Esophagus muscularis mucosa (tissue), 4 donors: ENCODE measurements around the gene EFCAB11. TPM values are rescaled to one million over a fixed set of nuclear protein-coding genes. Genes with fewer than 3 reads are reported as not detected.

Experiments used
- DNase-seq: peaks from one replicate; pipeline ENCODE4 v3.0.0-alpha.2; 2017; ENCODE audit errors: extremely low spot score
- H3K27ac ChIP-seq, 4 donors: fragments of 200-600 bp; sonication (generic); replicated peaks in 1 of 4; 1 replicate in 3 of 4; 2 replicates in 1 of 4; pipeline ENCODE4 v1.5.1; 2016 to 2019; ENCODE audit warnings: mild to moderate bottlenecking in 1 of 4
- H3K27me3 ChIP-seq, 4 donors: fragments of 200-600 bp; sonication (generic); one replicate each; pipeline versions ENCODE4 v1.5.1 to v1.6.0; 2016 to 2019
- H3K36me3 ChIP-seq, 4 donors: fragments of 200-600 bp; sonication (generic); one replicate each; pipeline ENCODE4 v1.5.1; 2016 to 2019
- H3K4me1 ChIP-seq, 4 donors: fragments of 200-600 bp; sonication (generic); one replicate each; pipeline ENCODE4 v1.5.1; 2016 to 2019
- H3K4me3 ChIP-seq, 4 donors: fragments of 200-600 bp; sonication (generic); 1 replicate in 2 of 4; 2 replicates in 2 of 4; pipeline ENCODE4 v1.5.1; 2016 to 2019; ENCODE audit warnings: mild to moderate bottlenecking in 4 of 4, moderate library complexity in 1 of 4
- H3K9me3 ChIP-seq, 4 donors: fragments of 200-600 bp; sonication (generic); 1 replicate in 3 of 4; 2 replicates in 1 of 4; pipeline ENCODE4 v1.5.1; 2016 to 2019
- EP300 ChIP-seq: sonication (generic); formaldehyde crosslinking; IDR thresholded peaks from one replicate; pipeline ENCODE4 v1.6.1; 2017; ENCODE audit warnings: antibody characterized with exemption
- POLR2A ChIP-seq: fragments of 450-650 bp; IDR thresholded peaks from one replicate; pipeline ENCODE4 v1.6.1; 2017; ENCODE audit warnings: antibody characterized with exemption, moderate library complexity, mild to moderate bottlenecking, low read depth
- POLR2AphosphoS5 ChIP-seq, 2 donors: sonication (generic); formaldehyde crosslinking; IDR thresholded peaks; one replicate each; pipeline ENCODE4 v1.6.1; 2017; ENCODE audit warnings: antibody characterized with exemption in 2 of 2
- WGBS: methylation state at CpG from one replicate; pipeline ENCODE4 v1.1.5; 2018; 5-methylcytosine and 5-hydroxymethylcytosine counted together
- intact Hi-C: fragments of 100-400 bp; cut with DNase I; formaldehyde crosslinking; loops from one replicate; pipeline ENCODE4 v1.15.1; 2023
- total RNA-seq, 4 donors: library from RNA; depleted of rRNA; stranded (reverse); fragments of >200 nt; gene quantifications; one replicate each; pipeline versions ENCODE4 v1.1.0 to v1.2.1, GENCODE V29; 2016
- TF ChIP-seq, protein P1 (sequence below), 3 experiments: fragments of 200-600 bp in 2 of 3; fragments of 450-650 bp in 1 of 3; sonication (generic) in 2 of 3; IDR thresholded peaks; one replicate each; pipeline ENCODE4 v1.5.1; 2017 to 2019; ENCODE audit warnings: antibody characterized with exemption in 3 of 3, mild to moderate bottlenecking in 2 of 3, moderate library complexity in 1 of 3

Gene EFCAB11
- total RNA-seq, 4 donors from 2014 or later: 3.1 to 15.0 (median 6.1) TPM

DNA sequence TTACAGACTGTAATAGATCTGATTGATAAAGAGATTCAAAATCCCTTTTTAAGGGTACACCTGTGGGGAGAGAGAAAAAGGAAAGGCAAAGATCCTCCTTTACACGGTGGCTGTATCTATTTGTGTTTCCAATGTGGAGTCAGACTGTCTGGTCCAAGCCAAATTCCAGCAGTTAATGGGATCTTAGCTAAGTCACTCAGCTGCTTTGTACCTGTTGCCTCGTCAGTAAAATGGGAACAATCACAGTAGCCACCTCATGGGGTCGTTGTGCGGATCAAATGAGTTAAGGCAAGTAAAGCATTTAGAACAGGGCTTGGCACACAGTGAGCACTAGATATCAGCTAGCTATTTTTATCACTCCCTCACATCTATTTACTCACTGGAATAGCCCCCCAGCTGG is 46.9 kb downstream of the EFCAB11 start:
- Histone ChIP-seq H3K27me3 (no peaks in the 10 kb centered on the region), H3K9me3 (no peaks in the 10 kb centered on the region), H3K4me3 (no peak overlapping the region), H3K36me3 (no peaks in the 10 kb centered on the region), H3K27ac (no peak overlapping the region), H3K4me1 (peaks cover 6 to 33% (median 30%) of the 10 kb centered on the region in 4 donors)
- intact Hi-C loops: no loop called here
- TF ChIP-seq EP300: no peak
- no peak for TF ChIP-seq POLR2A
- TF ChIP-seq, protein P1, sequence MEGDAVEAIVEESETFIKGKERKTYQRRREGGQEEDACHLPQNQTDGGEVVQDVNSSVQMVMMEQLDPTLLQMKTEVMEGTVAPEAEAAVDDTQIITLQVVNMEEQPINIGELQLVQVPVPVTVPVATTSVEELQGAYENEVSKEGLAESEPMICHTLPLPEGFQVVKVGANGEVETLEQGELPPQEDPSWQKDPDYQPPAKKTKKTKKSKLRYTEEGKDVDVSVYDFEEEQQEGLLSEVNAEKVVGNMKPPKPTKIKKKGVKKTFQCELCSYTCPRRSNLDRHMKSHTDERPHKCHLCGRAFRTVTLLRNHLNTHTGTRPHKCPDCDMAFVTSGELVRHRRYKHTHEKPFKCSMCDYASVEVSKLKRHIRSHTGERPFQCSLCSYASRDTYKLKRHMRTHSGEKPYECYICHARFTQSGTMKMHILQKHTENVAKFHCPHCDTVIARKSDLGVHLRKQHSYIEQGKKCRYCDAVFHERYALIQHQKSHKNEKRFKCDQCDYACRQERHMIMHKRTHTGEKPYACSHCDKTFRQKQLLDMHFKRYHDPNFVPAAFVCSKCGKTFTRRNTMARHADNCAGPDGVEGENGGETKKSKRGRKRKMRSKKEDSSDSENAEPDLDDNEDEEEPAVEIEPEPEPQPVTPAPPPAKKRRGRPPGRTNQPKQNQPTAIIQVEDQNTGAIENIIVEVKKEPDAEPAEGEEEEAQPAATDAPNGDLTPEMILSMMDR (IDR thresholded peaks at IDR 0.05): no peak
- no peak for TF ChIP-seq POLR2AphosphoS5 (IDR thresholded peaks at IDR 0.05)
- no peak for DNase-seq
- 84% methylated on average over 4 of the region's 4 CpGs for WGBS

DNA sequence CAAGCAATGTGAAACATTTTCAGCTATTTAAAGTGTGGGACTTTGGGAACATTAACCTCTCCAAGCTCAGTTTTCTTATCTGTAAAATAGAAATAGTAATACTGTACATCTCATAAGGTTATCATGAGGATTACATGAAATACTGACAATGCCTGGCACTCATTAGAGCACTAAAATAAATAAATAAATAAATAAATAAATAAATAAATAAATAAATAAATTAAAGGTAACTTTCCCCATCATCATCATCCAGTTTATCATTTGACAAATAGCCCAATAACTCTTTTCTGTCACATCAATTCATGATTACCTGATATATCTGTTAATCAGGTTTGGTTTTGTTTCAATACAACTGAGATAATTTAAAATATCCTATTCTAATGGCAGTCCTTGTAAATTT is 48.5 kb downstream of the EFCAB11 start:
- intact Hi-C loops: no loop called here
- TF ChIP-seq POLR2AphosphoS5 (IDR thresholded peaks at IDR 0.05) (no peak), POLR2A (no peak), EP300 (no peak)
- TF ChIP-seq, protein P1 (IDR thresholded peaks at IDR 0.05): no peak
- Histone ChIP-seq H3K27ac (no peak overlapping the region), H3K27me3 (no peaks in the 10 kb centered on the region), H3K36me3 (no peaks in the 10 kb centered on the region), H3K4me1 (peaks cover 6 to 16% (median 13%) of the 10 kb centered on the region in 4 donors), H3K9me3 (no peaks in the 10 kb centered on the region), H3K4me3 (no peak overlapping the region)
- no peak for DNase-seq

DNA sequence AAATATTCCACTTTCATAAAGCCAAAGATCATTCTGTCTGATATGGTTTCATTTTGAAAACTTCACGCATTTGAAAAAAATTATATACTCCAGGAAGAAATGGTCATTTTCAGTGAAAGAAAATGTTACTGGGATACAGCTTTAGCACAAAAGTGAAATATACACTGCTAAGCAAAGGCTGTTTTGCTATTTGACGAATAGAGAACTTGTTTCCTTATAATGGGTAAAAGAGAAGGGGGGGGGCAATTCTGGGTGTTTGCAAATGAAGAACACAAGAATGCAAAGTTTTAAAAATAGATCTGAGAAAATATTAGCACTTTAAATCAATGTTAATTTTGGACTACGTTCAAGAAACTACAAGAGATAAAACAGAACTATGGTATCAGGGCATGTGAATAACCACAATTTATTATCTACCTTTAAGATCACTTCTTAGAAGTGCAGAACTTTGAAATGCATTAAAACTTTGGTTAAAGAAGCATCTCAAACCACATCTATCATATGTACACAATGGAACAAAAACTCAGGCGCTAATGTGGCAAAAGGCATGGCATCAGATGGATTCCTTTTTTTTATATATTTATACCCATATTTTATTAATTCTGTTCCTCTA is 51.1 kb downstream of the EFCAB11 start:
- Histone ChIP-seq H3K4me1 (peaks cover 6 to 9% (median 8%) of the 10 kb centered on the region in 4 donors), H3K9me3 (no peaks in the 10 kb centered on the region), H3K36me3 (no peaks in the 10 kb centered on the region), H3K27ac (no peak overlapping the region), H3K4me3 (no peak overlapping the region), H3K27me3 (no peaks in the 10 kb centered on the region)
- TF ChIP-seq EP300 (no peak), POLR2AphosphoS5 (IDR thresholded peaks at IDR 0.05) (no peak), POLR2A (no peak)
- TF ChIP-seq, protein P1 (IDR thresholded peaks at IDR 0.05): no peak
- intact Hi-C loops: no loop called here
- no peak for DNase-seq
- 48% methylated on average over 4 of the region's 4 CpGs for WGBS

- Histone ChIP-seq H3K36me3 (no peaks in the 10 kb centered on the region), H3K27me3 (no peaks in the 10 kb centered on the region), H3K9me3 (no peaks in the 10 kb centered on the region), H3K27ac (no peak overlapping the region), H3K4me3 (no peak overlapping the region), H3K4me1 (peaks cover 6 to 9% (median 8%) of the 10 kb centered on the region in 4 donors)
- intact Hi-C loops: no loop called here
- WGBS: 57% methylated on average over 4 of the region's 4 CpGs
- TF ChIP-seq, protein P1 (IDR thresholded peaks at IDR 0.05): no peak
- no peak for TF ChIP-seq POLR2AphosphoS5 (IDR thresholded peaks at IDR 0.05)
- no peak for TF ChIP-seq POLR2A
- no peak for TF ChIP-seq EP300
- no peak for DNase-seq
Observed at GRCh38 chr14:89902881-89903280, 51.6 kb downstream of the EFCAB11 start.

DNA sequence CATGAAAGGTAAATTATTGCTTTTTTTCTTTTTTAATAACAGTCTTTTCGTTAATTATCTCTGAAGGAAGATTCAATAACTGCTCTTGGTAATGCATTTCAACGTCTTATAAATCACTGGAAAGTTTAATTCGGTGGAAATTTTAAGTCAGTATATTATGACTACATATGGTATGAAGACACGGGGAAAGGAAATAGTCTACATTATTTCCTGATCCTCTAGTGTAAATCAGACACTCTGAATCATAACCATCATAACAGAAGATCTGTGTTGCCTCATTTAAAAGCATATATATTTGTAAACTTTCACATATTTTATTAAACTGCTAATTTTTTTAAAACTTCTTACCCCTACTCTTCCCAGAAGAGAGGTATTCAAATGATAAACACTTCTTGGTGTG is 53.7 kb downstream of the EFCAB11 start:
- Histone ChIP-seq H3K4me3 (no peak overlapping the region), H3K9me3 (no peaks in the 10 kb centered on the region), H3K27ac (no peak overlapping the region), H3K27me3 (no peaks in the 10 kb centered on the region), H3K4me1 (peaks cover 6 to 9% (median 8%) of the 10 kb centered on the region in 4 donors), H3K36me3 (no peaks in the 10 kb centered on the region)
- intact Hi-C loops: no loop called here
- no peak for TF ChIP-seq POLR2A
- DNase-seq: no peak
- WGBS: 75% methylated on average over 4 of the region's 4 CpGs
